ENCODE results near the gene B3GAT1. TPM values are rescaled to one million over a fixed set of nuclear protein-coding genes. Genes with fewer than 3 reads are reported as not detected.

Gene B3GAT1
- 19.8 TPM for total RNA-seq

GRCh38 chr11:134412203-134413042 lies at the start of gene B3GAT1:
B3GAT1 (minus strand) TSS chr11:134412242; CDS start chr11:134387659, 24,583 bp downstream.

GRCh38 chr11:134331354-134332188 lies 80.5 kb downstream of the B3GAT1 start, which contains the start of gene GLB1L2:
GLB1L2 (plus strand) TSS chr11:134331988; CDS start chr11:134332062, 74 bp downstream.

Other genes starting within 250 kb of the B3GAT1 start
- 26.9 TPM for gene NCAPD3, start 188.3 kb downstream of the B3GAT1 start, total RNA-seq
- 55.9 TPM for gene VPS26B, start 187.6 kb downstream of the B3GAT1 start, total RNA-seq
- gene THYN1, start 158.9 kb downstream of the B3GAT1 start, total RNA-seq: 57.5 TPM
- 33.5 TPM for gene ACAD8, start 158.7 kb downstream of the B3GAT1 start, total RNA-seq
- 0.71 TPM for gene GLB1L3, start 135.9 kb downstream of the B3GAT1 start, total RNA-seq
- gene GLB1L2, start 80.3 kb downstream of the B3GAT1 start, total RNA-seq: 8.7 TPM